ENCODE measurements around the gene HIBADH.
"Not testable (repeated sequence)": the region's sequence is repeated elsewhere in the genome, so short reads cannot be mapped to it uniquely, and the experiment has no call there.

The HIBADH gene

DNA sequence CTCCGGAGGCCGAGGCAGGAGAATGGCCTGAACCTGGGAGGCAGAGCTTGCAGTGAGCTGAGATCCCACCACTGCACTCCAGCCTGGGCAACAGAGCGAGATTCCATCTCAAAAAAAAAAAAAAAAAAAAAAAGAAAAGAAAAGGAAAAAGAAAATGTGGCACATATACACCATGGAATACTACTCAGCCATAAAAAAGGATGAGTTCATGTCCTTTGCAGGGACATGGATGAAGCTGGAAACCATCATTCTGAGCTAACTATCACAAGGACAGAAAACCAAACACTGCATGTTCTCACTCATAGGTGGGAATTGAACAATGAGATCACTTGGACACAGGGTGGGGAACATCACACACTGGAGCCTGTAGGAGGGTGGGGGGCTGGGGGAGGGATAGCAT, 11.4 kb upstream of the HIBADH start:
- H3K36me3 ChIP-seq (ENCODE audit: control insufficient read depth in 1 of 2, insufficient read depth in 2 of 2, low read depth in 1 of 2, low read length in 2 of 2); H3K18ac ChIP-seq (ENCODE audit: low read depth in 1 of 2, low read length in 2 of 2): not testable (repeated sequence)

GRCh38 chr7:27671675-27672074, 9.0 kb upstream of the HIBADH start:
- H3K36me3 ChIP-seq (ENCODE audit: control insufficient read depth in 1 of 2, insufficient read depth in 2 of 2, low read depth in 1 of 2, low read length in 2 of 2) = no peaks in the 10 kb centered on the region
- H3K14ac ChIP-seq (ENCODE audit: low read length in 2 of 2) = no peak overlapping the region
- H4K8ac ChIP-seq (ENCODE audit: low read length) = no peak overlapping the region
- H3K79me1 ChIP-seq (replicated peaks; ENCODE audit: low read length, poor library complexity, severe bottlenecking) = no peaks in the 10 kb centered on the region
- H2BK12ac ChIP-seq (ENCODE audit: low read length in 2 of 2) = no peak overlapping the region
- no peak overlapping the region for H3K4me2 ChIP-seq (ENCODE audit: low read length, poor library complexity, severe bottlenecking)
- no peak overlapping the region for H2AFZ ChIP-seq (ENCODE audit: low read depth, low read length)
- H3K4me3 ChIP-seq (ENCODE audit: insufficient read depth in 1 of 2, low read depth in 1 of 2, low read length in 2 of 2) = no peak overlapping the region
- H3K9ac ChIP-seq (ENCODE audit: low read length) = no peak overlapping the region
- DNase-seq = no peak
- no peaks in the 10 kb centered on the region for H3K27me3 ChIP-seq (ENCODE audit: control insufficient read depth in 1 of 2, insufficient read depth in 1 of 2, low read length in 2 of 2)
- no peak overlapping the region for H2AK5ac ChIP-seq (ENCODE audit: low read length, severe bottlenecking)
- H3K23ac ChIP-seq (ENCODE audit: low read length in 2 of 2) = no peak overlapping the region
- no peak overlapping the region for H3K18ac ChIP-seq (ENCODE audit: low read depth in 1 of 2, low read length in 2 of 2)
- no peak overlapping the region for H3K27ac ChIP-seq (ENCODE audit: low read length, poor library complexity, severe bottlenecking)
- H2BK120ac ChIP-seq (ENCODE audit: low read depth, low read length) = no peak overlapping the region
- no peak overlapping the region for H2BK5ac ChIP-seq (ENCODE audit: low read depth, low read length, poor library complexity, severe bottlenecking)
- H3K9me3 ChIP-seq (ENCODE audit: control insufficient read depth, low read length) = peaks cover 4% of the 10 kb centered on the region
- 79% methylated on average over 3 of the region's 3 CpGs for WGBS
- H4K91ac ChIP-seq (ENCODE audit: low read length) = no peak overlapping the region
- H2BK15ac ChIP-seq (ENCODE audit: low read depth, poor library complexity, severe bottlenecking) = no peak overlapping the region
- no peak overlapping the region for H3K4ac ChIP-seq (ENCODE audit: low read depth in 1 of 2, low read length in 2 of 2)
- H3K4me1 ChIP-seq (ENCODE audit: control insufficient read depth, insufficient read depth, low read depth, low read length) = no peaks in the 10 kb centered on the region

More for the DNA sequence above, 11.4 kb upstream of the HIBADH start:
- not testable (repeated sequence) for H3K27me3 ChIP-seq (ENCODE audit: control insufficient read depth in 1 of 2, insufficient read depth in 1 of 2, low read length in 2 of 2); H2BK15ac ChIP-seq (ENCODE audit: low read depth, poor library complexity, severe bottlenecking); H2AK5ac ChIP-seq (ENCODE audit: low read length, severe bottlenecking); H2AFZ ChIP-seq (ENCODE audit: low read depth, low read length); H2BK12ac ChIP-seq (ENCODE audit: low read length in 2 of 2); H3K4me2 ChIP-seq (ENCODE audit: low read length, poor library complexity, severe bottlenecking); H3K79me1 ChIP-seq (replicated peaks; ENCODE audit: low read length, poor library complexity, severe bottlenecking); H3K9me3 ChIP-seq (ENCODE audit: control insufficient read depth, low read length); H3K27ac ChIP-seq (ENCODE audit: low read length, poor library complexity, severe bottlenecking); H2BK5ac ChIP-seq (ENCODE audit: low read depth, low read length, poor library complexity, severe bottlenecking); H4K91ac ChIP-seq (ENCODE audit: low read length); H3K23ac ChIP-seq (ENCODE audit: low read length in 2 of 2); DNase-seq; H3K4me3 ChIP-seq (ENCODE audit: insufficient read depth in 1 of 2, low read depth in 1 of 2, low read length in 2 of 2); H3K9ac ChIP-seq (ENCODE audit: low read length); H4K8ac ChIP-seq (ENCODE audit: low read length); H3K4ac ChIP-seq (ENCODE audit: low read depth in 1 of 2, low read length in 2 of 2); H2BK120ac ChIP-seq (ENCODE audit: low read depth, low read length); H3K4me1 ChIP-seq (ENCODE audit: control insufficient read depth, insufficient read depth, low read depth, low read length); H3K14ac ChIP-seq (ENCODE audit: low read length in 2 of 2)
- no CpG with 5 or more reads among the region's 3 CpGs for WGBS

DNA sequence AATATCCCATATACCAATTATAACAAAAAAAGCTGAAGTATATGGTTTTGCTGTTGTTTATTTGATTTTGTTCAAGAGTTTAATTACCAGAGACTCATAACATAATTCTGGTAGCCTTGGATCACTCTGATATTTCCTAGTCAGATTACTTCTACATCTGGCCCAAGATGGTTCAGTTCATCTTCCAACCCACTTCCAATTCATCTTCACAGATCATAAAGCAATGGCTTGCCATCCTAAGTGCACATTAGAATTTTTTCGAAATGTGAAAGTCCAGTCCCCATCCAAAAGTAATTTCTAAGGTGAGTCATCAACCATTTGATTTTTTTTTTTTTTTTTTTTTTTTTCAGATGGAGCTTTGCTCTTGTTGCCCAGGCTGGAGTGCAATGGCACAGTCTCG, 8.0 kb upstream of the HIBADH start:
- no peak overlapping the region for H2AK5ac ChIP-seq (ENCODE audit: low read length, severe bottlenecking)
- H2BK120ac ChIP-seq (ENCODE audit: low read depth, low read length) = no peak overlapping the region
- H2BK5ac ChIP-seq (ENCODE audit: low read depth, low read length, poor library complexity, severe bottlenecking) = no peak overlapping the region
- H3K36me3 ChIP-seq (ENCODE audit: control insufficient read depth in 1 of 2, insufficient read depth in 2 of 2, low read depth in 1 of 2, low read length in 2 of 2) = no peaks in the 10 kb centered on the region
- H3K27ac ChIP-seq (ENCODE audit: low read length, poor library complexity, severe bottlenecking) = no peak overlapping the region
- no peak for DNase-seq
- peaks cover 4% of the 10 kb centered on the region for H3K9me3 ChIP-seq (ENCODE audit: control insufficient read depth, low read length)
- no peaks in the 10 kb centered on the region for H3K79me1 ChIP-seq (replicated peaks; ENCODE audit: low read length, poor library complexity, severe bottlenecking)
- no peak overlapping the region for H2BK15ac ChIP-seq (ENCODE audit: low read depth, poor library complexity, severe bottlenecking)
- no peak overlapping the region for H3K4me3 ChIP-seq (ENCODE audit: insufficient read depth in 1 of 2, low read depth in 1 of 2, low read length in 2 of 2)
- no peak overlapping the region for H3K4ac ChIP-seq (ENCODE audit: low read depth in 1 of 2, low read length in 2 of 2)
- H3K27me3 ChIP-seq (ENCODE audit: control insufficient read depth in 1 of 2, insufficient read depth in 1 of 2, low read length in 2 of 2) = no peaks in the 10 kb centered on the region
- H3K4me2 ChIP-seq (ENCODE audit: low read length, poor library complexity, severe bottlenecking) = no peak overlapping the region
- no peak overlapping the region for H3K23ac ChIP-seq (ENCODE audit: low read length in 2 of 2)
- H4K91ac ChIP-seq (ENCODE audit: low read length) = no peak overlapping the region
- no peaks in the 10 kb centered on the region for H3K4me1 ChIP-seq (ENCODE audit: control insufficient read depth, insufficient read depth, low read depth, low read length)
- H2BK12ac ChIP-seq (ENCODE audit: low read length in 2 of 2) = no peak overlapping the region
- H3K14ac ChIP-seq (ENCODE audit: low read length in 2 of 2) = no peak overlapping the region
- no peak overlapping the region for H3K9ac ChIP-seq (ENCODE audit: low read length)
- H2AFZ ChIP-seq (ENCODE audit: low read depth, low read length) = no peak overlapping the region
- no peak overlapping the region for H4K8ac ChIP-seq (ENCODE audit: low read length)
- 73% methylated on average over 2 of the region's 2 CpGs for WGBS
- no peak overlapping the region for H3K18ac ChIP-seq (ENCODE audit: low read depth in 1 of 2, low read length in 2 of 2)

GRCh38 chr7:27670177-27670576, 7.5 kb upstream of the HIBADH start:
- DNase-seq = no peak
- Histone ChIP-seq H4K91ac (ENCODE audit: low read length) (no peak overlapping the region), H4K8ac (ENCODE audit: low read length) (no peak overlapping the region), H3K18ac (ENCODE audit: low read depth in 1 of 2, low read length in 2 of 2) (no peak overlapping the region), H3K4me1 (ENCODE audit: control insufficient read depth, insufficient read depth, low read depth, low read length) (no peaks in the 10 kb centered on the region), H2BK5ac (ENCODE audit: low read depth, low read length, poor library complexity, severe bottlenecking) (no peak overlapping the region), H3K23ac (ENCODE audit: low read length in 2 of 2) (no peak overlapping the region), H3K4ac (ENCODE audit: low read depth in 1 of 2, low read length in 2 of 2) (no peak overlapping the region), H2AFZ (ENCODE audit: low read depth, low read length) (no peak overlapping the region), H3K27me3 (ENCODE audit: control insufficient read depth in 1 of 2, insufficient read depth in 1 of 2, low read length in 2 of 2) (no peaks in the 10 kb centered on the region), H2BK15ac (ENCODE audit: low read depth, poor library complexity, severe bottlenecking) (no peak overlapping the region), H3K79me1 (replicated peaks; ENCODE audit: low read length, poor library complexity, severe bottlenecking) (no peaks in the 10 kb centered on the region), H3K27ac (ENCODE audit: low read length, poor library complexity, severe bottlenecking) (no peak overlapping the region), H3K14ac (ENCODE audit: low read length in 2 of 2) (no peak overlapping the region), H3K9ac (ENCODE audit: low read length) (no peak overlapping the region), H3K4me2 (ENCODE audit: low read length, poor library complexity, severe bottlenecking) (no peak overlapping the region), H3K9me3 (ENCODE audit: control insufficient read depth, low read length) (peaks cover 4% of the 10 kb centered on the region), H3K36me3 (ENCODE audit: control insufficient read depth in 1 of 2, insufficient read depth in 2 of 2, low read depth in 1 of 2, low read length in 2 of 2) (no peaks in the 10 kb centered on the region), H3K4me3 (ENCODE audit: insufficient read depth in 1 of 2, low read depth in 1 of 2, low read length in 2 of 2) (no peak overlapping the region), H2BK12ac (ENCODE audit: low read length in 2 of 2) (no peak overlapping the region), H2BK120ac (ENCODE audit: low read depth, low read length) (no peak overlapping the region), H2AK5ac (ENCODE audit: low read length, severe bottlenecking) (no peak overlapping the region)
- 97% methylated on average over 2 of the region's 2 CpGs for WGBS

All from mesenchymal stem cell (in vitro differentiated cells and primary cell).